K562 (cell line): ENCODE data around the gene GRM3.

ENCODE experiments used
- BRCA1 ChIP-seq, 2 experiments: fragments of 450-650 bp in 1 of 2; sonication (generic) in 1 of 2; formaldehyde crosslinking in 1 of 2; IDR thresholded peaks; 2 replicates each; pipeline versions ENCODE4 v1.5.0 to v1.6.1; 2017 to 2020; ENCODE audit warnings: mild to moderate bottlenecking in 1 of 2, missing genetic modification reagents in 1 of 2
- ELF1 ChIP-seq: fragments of 200-800 bp; sonication (Bioruptor generic); IDR thresholded peaks from 2 replicates; pipeline ENCODE4 v1.6.1; 2016; ENCODE audit warnings: missing genetic modification characterization, missing compliant biosample characterization
- FOSL1 ChIP-seq: fragments of 200-800 bp; sonication (Bioruptor generic); conservative IDR thresholded peaks from 2 replicates; pipeline ENCODE4 v1.6.1; 2016; ENCODE audit warnings: missing genetic modification characterization, missing compliant biosample characterization
- FOXA1 ChIP-seq: fragments of 450-650 bp; IDR thresholded peaks from 2 replicates; pipeline ENCODE4 v1.6.1; 2016; ENCODE audit warnings: mild to moderate bottlenecking, borderline replicate concordance
- ZFP1 ChIP-seq: fragments of 450-650 bp; formaldehyde crosslinking; IDR thresholded peaks from 2 replicates; pipeline ENCODE4 v1.4.0; 2020; ENCODE audit warnings: mild to moderate bottlenecking, mixed read lengths
- ZNF146 ChIP-seq: IDR thresholded peaks from one replicate; pipeline ENCODE4 v1.6.1; 2018; ENCODE audit warnings: missing compliant biosample characterization; ENCODE audit not compliant: unreplicated experiment

DNA sequence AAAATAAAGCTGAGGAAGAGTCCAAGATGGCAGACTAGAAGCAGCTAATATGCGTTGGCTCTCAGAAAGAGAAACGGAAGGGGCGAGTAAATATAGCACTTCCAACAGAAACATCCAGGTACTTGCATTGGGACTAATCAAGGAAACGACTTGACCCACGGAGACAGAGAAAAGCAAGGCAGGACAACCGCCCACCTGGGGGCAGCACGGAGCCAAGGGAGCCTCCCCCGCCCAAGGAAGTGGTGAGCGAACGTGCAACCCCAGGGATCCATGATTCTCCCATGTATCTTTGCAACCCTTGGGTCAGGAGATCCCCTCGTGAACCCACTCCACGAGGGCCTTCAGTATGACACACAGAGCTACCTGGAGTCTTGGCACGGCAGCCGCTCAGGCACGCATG is 45.4 kb upstream of the GRM3 start:
- TF ChIP-seq FOSL1 (tag) (no peak), ZNF146 (CRISPR knock-in tag) (no peak), ELF1 (no peak), FOXA1 (no peak), ZFP1 (CRISPR knock-in tag) (no peak), BRCA1 (IDR thresholded peaks at IDR 0.05) (no peak), BRCA1 (CRISPR knock-in tag; IDR thresholded peaks at IDR 0.05) (no peak)
